Non-pigmented ciliary epithelial cell (primary cell): ENCODE results near the gene TMTC1.
A peak's percentile ranks its signal among the peaks of the same experiment; 100 is the strongest.

ENCODE experiments used
- DNase-seq: peaks from one replicate; pipeline ENCODE4 v3.0.0-alpha.2; 2010; ENCODE audit warnings: low read depth

Gene TMTC1

GRCh38 chr12:29612912-29613311 lies 170.8 kb downstream of the TMTC1 start:
- DNase-seq, result no peak

GRCh38 chr12:29611906-29612305 lies 171.8 kb downstream of the TMTC1 start:
- DNase-seq, result peak; percentile 49

- no peak for DNase-seq
Observed at GRCh38 chr12:29610473-29611170, 173.1 kb downstream of the TMTC1 start.

- no peak for DNase-seq
Observed at GRCh38 chr12:29609431-29610215, 174.1 kb downstream of the TMTC1 start.

DNA sequence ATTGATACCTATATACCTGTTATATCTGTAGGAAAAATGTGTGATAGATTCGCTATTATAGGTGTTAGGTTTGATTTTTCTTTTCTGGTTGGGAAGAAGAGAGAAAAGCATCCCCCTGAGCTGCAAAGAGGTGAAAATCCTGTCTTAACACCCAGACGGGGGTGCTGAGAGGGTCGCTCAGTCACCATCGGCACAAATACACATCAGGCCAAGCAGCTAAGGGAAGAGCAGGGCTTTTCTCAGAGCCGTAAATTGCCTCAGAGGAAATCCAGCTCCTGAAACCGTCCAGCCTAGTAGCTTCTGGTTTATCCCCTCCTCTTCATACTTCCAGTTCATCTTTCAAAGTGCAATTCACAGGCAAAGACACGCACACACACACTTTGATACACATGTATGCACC lies 175.2 kb downstream of the TMTC1 start:
- DNase-seq, result no peak

DNA sequence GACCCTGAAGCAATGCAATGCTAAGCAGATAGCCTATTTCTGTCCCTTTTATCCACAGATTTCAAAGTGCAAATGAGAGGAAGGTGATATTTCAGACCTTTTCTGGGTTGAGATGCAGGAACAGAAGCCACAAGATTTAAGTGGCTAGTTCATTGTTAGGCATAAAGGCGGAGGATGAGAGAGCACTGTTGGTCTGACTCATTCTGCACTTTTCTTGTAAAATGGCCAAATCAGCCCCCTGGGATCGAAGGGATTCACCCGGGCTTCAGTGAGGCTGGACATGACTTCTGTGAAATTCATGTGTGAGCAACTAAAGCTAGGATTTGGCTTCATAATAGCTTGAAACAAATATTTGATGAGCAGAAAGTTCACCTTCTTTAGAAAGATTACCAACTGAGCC lies 184.4 kb downstream of the TMTC1 start:
- DNase-seq, result no peak

GRCh38 chr12:29595071-29595755 lies 188.5 kb downstream of the TMTC1 start:
- no peak for DNase-seq

DNA sequence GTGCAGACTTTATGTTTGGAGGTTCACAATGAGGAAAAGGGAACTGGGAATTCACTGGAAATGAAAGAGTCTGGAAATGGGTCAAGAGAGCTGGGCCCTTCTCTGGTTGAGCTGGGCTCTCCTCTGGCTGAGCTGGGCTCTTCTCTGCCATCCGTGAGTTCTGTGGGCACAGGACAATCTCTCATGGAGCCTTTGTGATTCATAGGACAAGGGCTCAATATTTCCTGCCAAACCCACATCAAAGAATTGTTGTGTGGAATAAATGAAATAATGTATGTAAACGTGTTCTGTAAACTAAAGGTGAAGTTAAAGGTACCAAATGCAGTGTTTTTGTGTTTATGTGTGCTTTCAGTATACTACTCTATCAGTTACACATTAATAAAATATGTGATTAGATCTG lies 190.7 kb downstream of the TMTC1 start:
- DNase-seq, result no peak

- DNase-seq, result no peak
Observed at GRCh38 chr12:29591140-29592020, 192.4 kb downstream of the TMTC1 start.

DNA sequence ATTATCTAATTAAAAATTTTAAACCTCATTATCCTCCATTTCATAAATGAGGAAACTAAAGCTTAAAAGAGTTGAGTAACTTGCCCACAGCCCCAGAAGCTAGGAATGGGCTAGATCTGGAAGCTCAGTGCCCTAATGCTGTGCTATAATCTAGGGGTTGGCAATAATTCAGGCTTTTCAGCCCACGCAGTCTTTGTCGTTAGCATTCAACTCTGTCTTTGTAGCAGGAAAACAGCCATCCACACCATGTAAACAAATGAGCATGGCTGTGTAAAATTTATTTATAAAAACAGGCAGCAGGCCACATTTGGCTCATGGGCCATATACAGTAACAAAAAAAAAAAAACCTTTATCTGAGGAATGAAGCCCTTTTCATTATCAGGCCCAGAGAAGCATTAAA lies 193.9 kb downstream of the TMTC1 start:
- DNase-seq, result no peak

- DNase-seq, result no peak
Observed at GRCh38 chr12:29589286-29589820, 194.4 kb downstream of the TMTC1 start.

DNA sequence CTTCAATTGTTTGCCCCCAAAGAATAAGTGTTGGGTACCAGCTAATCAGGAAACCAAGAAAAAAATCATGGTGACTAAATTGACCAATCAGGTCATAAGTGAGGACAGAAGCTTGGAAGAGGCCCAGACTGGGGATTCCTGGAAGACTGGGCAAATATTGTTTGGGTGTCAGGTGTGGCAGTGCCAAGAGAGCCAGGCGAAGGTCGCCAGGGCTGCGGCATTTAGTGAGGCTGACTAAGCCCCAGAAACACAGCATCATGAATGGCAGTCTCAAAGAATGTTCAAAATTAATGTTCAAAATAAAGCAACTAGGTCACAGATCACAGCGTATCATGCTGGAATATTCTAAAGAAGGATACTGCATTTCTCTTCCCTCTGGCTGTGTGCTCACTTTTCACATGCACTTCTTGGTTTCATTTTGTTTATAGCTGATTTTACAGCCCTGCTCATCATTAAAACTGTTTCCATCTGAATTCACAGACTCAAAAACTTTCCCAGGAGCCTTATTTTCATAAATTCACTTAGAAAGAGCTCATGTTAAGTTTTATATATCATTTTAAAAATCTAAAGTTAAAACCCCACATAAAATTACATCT lies 201.0 kb downstream of the TMTC1 start:
- DNase-seq, result no peak

DNA sequence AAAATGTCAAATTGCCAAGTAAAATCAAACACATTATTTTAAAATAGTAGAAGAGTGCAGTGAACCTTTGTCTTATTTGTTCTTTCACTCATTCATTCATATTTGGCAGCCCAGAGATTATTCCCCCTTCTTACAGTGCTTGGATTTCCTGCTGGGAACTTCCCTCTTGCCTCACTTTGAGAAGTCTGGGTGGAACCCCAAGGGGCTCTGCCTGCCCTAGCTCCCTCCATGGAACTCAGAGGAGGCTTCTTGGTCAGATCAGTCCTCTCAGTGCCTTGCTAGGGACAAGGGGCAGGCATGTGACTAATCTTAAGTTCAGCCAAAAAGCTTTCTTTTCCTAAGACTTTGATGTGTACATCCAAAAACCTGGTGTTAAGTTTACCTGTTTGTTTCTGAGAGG lies 201.6 kb downstream of the TMTC1 start:
- DNase-seq, result no peak

- peak; percentile 83 for DNase-seq
Observed at GRCh38 chr12:29581631-29582030, 202.1 kb downstream of the TMTC1 start.

GRCh38 chr12:29580971-29581370 lies 202.8 kb downstream of the TMTC1 start:
- DNase-seq, result no peak

- DNase-seq, result no peak
Observed at GRCh38 chr12:29578731-29579130, 205.0 kb downstream of the TMTC1 start.

- no peak for DNase-seq
Observed at GRCh38 chr12:29578070-29578469, 205.7 kb downstream of the TMTC1 start.

DNA sequence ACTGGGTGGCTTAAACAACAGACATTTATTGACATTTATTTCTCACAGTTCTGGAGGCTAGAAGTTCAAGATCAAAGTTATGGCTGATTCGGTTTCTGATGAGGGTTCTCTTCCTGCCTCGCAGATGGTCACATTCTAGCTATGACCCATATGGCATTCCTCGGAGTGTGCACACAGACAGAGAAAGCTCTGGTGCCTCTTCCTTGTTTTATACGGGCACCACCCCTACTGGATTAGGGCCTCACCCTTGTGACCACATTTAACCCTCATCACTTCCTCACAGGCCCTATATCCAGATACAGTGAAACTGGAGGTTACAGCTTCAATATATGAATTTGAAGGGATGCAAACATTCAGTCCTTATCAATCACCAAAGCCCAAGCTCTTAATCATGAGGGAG lies 209.2 kb downstream of the TMTC1 start:
- no peak for DNase-seq

- no peak for DNase-seq
Observed at GRCh38 chr12:29572938-29573337, 210.8 kb downstream of the TMTC1 start.

- DNase-seq, result no peak
Observed at GRCh38 chr12:29572464-29572863, 211.3 kb downstream of the TMTC1 start.

DNA sequence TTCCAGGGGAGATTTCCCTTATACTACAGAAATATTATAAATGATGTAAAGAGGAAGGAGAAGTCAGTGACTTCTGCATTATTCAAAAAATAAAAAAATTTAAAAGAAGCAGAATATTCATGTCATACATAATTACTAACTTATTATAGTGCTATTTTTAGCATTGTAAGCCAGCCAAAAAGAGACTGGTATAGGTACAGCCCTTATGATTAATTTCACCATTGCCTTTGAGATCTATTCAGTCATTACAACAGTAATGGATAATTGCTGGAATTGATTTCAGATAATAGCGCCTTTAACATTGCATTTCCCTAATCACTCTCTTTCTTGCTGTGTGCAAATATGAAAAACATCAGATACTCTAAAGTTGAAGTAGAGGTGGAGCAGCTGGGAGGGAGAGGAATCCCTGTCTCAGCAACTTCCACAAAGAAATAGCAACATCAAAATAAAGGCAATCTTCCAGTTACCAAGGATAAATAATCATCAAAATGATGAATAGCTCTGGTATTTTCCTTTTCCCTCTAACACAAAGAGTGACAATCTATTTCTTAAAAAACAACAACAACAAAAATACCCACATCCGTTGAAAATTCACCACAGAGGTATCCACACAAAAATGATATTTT lies 214.5 kb downstream of the TMTC1 start:
- no peak for DNase-seq
